ENCODE data around the gene LRBA.
"Not testable (repeated sequence)": the region's sequence is repeated elsewhere in the genome, so short reads cannot be mapped to it uniquely, and the experiment has no call there.

LRBA gene

DNA sequence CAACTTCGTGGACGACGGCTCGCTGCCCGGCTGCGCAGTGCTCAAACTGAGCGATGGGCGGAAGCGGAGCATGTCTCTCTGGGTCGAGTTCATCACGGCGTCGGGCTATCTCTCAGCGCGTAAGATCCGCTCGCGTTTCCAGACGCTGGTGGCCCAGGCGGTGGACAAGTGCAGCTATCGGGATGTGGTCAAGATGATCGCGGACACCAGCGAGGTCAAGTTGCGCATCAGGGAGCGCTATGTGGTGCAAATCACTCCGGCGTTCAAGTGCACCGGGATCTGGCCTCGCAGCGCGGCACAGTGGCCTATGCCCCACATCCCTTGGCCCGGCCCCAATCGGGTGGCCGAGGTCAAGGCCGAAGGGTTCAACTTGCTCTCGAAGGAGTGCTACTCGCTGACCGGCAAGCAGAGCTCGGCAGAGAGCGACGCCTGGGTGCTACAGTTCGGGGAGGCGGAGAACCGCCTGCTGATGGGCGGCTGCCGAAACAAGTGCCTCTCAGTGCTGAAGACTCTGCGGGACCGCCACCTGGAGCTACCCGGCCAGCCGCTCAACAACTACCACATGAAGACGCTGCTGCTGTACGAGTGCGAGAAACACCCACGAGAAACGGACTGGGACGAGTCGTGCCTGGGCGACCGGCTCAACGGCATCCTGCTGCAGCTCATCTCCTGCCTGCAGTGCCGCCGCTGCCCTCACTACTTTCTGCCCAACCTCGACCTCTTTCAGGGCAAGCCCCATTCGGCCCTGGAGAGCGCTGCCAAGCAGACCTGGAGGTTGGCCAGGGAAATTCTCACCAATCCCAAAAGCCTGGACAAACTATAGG, 431.6 kb downstream of the LRBA start:
- no peak for DNase-seq

DNA sequence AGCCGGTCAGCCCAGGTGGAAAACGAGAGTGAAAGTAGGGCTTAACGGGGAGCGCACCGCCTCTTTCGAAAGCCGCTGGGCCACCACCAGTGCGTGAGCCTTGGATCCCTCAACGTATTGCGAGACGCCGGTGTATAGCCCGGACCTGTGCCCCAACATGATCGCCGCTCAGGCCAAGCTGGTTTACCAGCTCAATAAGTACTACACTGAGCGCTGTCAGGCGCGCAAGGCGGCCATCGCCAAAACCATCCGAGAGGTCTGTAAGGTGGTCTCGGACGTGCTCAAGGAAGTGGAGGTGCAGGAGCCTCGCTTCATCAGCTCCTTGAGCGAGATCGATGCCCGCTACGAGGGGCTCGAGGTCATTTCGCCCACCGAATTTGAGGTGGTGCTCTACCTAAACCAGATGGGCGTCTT, 432.2 kb downstream of the LRBA start:
- no peak for DNase-seq

DNA sequence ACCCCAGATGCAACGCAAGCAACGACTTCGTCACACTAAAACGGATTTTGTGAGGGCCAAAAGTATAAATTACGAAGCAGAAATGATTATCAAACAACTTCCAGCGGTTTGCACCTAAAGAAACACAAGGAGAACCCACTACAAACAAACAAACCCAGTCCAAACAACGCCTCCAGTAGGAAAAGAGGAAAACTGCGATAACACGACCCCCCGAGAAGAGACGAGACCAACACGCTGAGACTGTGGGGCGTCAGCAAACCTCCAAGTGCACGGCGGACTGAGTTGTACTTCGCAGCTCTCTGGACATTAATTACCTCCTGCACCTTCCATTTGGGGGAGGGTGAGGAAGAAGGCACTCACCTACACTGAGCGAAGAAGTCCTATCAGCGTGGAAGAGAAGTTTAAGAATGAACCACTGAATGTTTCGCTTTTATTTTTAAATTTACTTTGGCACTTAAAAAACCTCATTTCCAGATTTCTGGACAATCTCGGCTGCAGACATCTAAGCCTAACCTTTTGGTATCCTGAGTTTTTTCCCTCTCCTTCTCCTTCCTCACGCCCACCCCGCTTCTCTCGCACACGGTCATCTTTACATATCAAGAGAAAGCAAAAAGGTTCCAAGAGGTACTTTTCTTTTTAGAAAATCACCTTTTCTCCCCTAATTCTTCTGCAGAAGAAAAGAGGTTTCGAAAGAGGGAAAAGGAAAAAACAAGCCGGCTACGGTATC, 432.8 kb downstream of the LRBA start, which contains the start of gene MAB21L2:
Gene MAB21L2, plus strand, starts transcription at position 6 of the 727 bp plus-strand sequence. CDS start 879 bp downstream, outside the sequence.
- DNase-seq = no peak

- no peak for DNase-seq
Measured at GRCh38 chr4:150581641-150582051, 433.4 kb downstream of the LRBA start.

GRCh38 chr4:150581056-150581605, 434.0 kb downstream of the LRBA start:
- DNase-seq = no peak

- DNase-seq = no peak
Measured at GRCh38 chr4:150580306-150580705, 434.8 kb downstream of the LRBA start.

DNA sequence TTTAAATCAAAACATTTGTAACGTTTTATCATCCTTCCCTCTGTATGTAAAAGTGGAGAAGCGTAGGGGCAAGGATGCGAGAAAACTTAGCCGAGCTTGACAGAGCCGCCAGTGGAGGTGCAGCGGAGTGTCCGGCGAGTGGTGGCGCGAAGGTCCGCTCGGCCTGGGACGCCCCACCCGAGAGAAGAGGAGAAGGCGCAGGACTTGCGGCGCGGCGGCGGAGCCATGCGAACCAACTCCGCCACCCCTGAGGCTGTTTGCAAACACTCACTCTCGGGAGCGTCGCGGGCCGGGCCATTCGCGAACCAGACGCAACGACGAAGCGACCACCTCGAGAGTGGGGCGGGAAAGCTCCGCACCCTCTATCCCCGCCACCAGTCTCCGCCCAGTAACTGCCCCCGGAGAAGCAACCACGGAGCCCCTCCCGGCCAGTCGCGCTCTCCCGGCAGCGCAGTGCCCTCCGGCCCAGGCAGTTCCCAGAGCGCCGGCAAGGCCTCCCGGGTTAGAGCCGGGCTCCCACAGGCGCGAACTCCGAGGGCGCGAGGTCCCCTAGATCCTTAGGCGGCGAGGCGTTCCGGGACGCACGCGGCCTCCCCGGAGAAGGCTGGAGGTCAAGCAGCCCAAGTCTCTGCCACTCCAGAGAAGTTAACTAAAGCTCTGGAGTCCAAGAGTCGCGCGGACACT, 435.4 kb downstream of the LRBA start:
- DNase-seq = no peak

DNA sequence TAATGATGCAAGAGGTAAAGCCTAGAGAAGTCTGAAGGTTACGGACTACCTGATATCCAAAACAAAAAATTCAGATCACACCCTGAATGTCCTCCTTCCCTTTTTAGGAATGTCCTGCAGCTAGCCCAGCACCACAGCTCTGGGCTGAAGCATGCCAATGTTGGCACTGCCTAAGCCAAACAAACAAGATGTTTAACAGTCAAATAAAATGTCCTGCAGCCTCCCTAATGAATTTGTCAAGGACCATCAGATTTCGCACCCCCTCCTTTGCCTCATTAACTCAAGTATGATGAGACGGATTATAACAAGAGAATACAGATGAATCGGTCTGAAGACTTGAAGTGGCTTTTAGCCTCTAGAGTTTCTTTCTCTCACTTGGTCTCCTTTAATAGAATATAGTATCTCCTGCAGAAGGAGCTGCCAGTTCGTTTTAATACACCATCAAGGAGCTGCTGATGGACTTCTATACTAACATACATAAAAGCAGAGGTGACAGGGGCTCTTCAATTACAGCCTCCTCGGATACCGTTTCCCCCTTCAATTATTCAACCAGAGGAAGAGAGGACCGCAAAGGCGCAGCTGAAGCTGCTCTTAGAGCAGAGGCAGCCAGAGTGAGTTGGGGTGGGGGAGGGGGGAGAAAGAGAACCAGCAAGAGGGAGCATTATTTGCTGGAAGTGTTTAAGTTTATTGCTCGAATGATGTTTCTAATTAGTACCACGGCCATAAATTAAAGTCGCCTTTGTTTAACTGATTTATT, 436.2 kb downstream of the LRBA start:
- peak; percentile 86 for DNase-seq

- DNase-seq = no peak
Measured at GRCh38 chr4:150577796-150578195, 437.3 kb downstream of the LRBA start.

GRCh38 chr4:150574678-150575077, 440.4 kb downstream of the LRBA start:
- no peak for DNase-seq

DNA sequence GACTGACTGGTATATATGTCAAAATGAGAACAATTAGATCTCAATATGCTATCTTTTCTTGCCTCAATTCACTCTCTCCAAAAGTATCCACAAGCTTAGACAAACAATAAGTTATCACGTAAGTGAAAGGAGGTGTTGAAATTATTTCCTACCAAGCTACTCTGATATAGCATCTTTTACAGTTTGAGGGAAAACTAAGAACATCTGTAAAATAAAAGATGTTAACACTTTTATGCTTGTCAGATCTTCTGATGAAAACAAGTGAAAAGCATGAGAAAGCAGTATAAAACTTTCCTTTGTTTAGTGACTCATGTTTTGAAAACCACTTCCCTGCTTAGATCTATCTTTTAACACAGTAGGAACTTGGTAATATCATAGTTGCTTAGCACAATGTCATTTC, 441.6 kb downstream of the LRBA start:
- DNase-seq = no peak

- no peak for DNase-seq
Measured at GRCh38 chr4:150572704-150573504, 442.2 kb downstream of the LRBA start.

DNA sequence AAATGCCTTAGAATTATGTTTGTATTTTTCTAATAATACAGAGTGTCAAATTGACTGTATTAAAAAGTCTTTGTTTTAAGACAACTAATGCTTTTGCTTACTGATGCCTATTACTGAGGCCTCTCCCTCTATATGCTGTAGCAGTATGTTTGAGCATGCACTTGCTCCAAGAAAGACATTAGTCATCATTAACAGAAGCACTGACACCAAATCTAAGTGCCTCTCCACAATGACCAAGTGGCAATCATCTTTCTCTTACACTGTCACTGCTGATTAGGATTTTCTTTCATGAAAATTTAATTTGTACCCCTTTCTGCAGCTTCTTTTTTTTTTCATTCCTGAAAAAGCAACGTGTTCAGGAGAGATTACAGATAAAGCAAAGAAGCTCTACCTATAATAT, 444.2 kb downstream of the LRBA start:
- no peak for DNase-seq

GRCh38 chr4:150569998-150570535, 445.0 kb downstream of the LRBA start:
- DNase-seq = no peak

- no peak for DNase-seq
Measured at GRCh38 chr4:150569384-150569987, 445.6 kb downstream of the LRBA start.

- DNase-seq = no peak
Measured at GRCh38 chr4:150567070-150567469, 448.0 kb downstream of the LRBA start.

DNA sequence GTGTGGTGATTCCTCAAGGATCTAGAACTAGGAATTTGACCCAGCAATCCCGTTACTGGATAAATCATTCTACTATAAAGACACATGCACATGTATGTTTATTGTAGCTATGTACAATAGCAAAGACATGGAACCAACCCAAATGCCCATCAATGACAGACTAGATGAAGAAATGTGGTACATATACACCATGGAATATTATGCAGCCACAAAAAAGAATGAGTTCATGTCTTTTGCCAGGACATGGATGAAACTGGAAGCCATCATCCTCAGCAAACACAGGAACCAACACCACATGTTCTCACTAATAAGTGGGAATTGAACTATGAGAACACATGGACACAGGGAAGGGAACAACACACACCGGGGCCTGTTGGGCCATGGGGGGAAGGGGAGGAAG, 450.1 kb downstream of the LRBA start:
- DNase-seq = not testable (repeated sequence)

DNA sequence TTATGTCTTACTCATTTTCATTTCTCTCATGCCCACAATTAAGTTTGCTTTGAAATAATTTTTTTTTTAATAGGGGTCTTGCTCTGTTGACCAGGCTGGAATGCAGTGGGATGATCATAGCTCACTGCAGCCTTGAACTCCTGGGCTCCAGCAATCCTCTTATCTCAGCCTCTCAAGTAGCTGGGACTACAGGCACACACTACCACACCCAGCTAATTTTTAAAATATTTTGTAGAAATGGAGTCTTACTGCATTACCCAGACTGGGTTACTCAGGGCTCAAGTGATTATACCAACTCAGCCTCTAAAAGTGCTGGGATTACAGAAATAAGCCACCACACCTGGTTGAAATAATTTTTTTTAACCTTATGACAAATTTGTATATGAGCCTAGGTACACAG, 452.3 kb downstream of the LRBA start:
- DNase-seq = no peak

- no peak for DNase-seq
Measured at GRCh38 chr4:150562250-150562649, 452.8 kb downstream of the LRBA start.

DNA sequence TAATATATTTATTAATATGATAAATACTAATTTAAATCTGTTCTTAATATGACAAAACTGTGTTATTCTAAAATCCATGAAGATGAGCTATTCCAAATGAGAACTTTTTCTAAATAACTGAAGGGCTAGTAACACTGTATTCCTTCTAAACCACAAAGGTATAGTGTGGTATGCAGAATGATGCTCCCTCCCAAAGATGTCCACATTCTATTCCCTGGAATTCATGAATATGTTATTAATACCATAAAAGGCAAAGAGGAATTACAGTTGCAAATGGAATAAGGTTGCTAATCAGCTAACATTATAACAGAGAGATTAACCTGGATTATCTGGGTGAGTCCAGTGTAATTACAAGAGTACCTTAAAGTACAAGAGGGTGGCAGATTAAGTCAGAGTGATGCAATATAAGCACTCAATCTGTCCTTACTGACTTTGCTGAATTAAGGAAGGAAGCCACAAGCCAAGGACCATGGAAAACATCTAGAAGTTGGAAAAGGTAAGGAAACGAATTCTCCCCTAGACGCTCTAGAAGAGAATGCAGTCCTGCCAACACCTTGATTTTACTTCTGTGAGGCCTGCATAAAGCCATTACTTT, 453.8 kb downstream of the LRBA start:
- DNase-seq = no peak
